Naive thymus-derived CD8-positive, alpha-beta T cell (primary cell): ENCODE measurements around the gene GATAD2A. TPM values are rescaled to one million over a fixed set of nuclear protein-coding genes. Genes with fewer than 3 reads are reported as not detected.
A peak's percentile ranks its signal among the peaks of the same experiment; 100 is the strongest.

Source experiments
- ATAC-seq, 2 donors: fragments of 150-1000 bp; cut with Tn5 transposase in 1 of 2; sonication (Bioruptor Pico), chemical (Tn5 transposase) in 1 of 2; 1 replicate in 1 of 2; 2 replicates in 1 of 2; pipeline ENCODE4 v1.10.0; 2021; ENCODE audit warnings: mild to moderate bottlenecking in 2 of 2, moderate library complexity in 2 of 2
- POLR2A ChIA-PET: fragments of 350-600 bp; sonication (Branson Sonifier 250); formaldehyde crosslinking; loops from one replicate; lab custom pipeline; 2021; ENCODE audit warnings: antibody characterized with exemption; lab: Charles Lee
- DNase-seq, 10 donors: peaks; one replicate each; pipeline versions ENCODE4 v3.0.0 to v3.0.0-alpha.2; 2020 to 2022
- H3K27ac Mint-ChIP-seq, 10 donors: one replicate each; pipeline ENCODE4 v1.8.0; 2020 to 2022; ENCODE audit warnings: mild to moderate bottlenecking in 10 of 10, mixed read lengths in 10 of 10, moderate library complexity in 4 of 10, inconsistent platforms in 1 of 10
- H3K27me3 Mint-ChIP-seq, 5 donors: one replicate each; pipeline ENCODE4 v1.8.0; 2021 to 2022; ENCODE audit warnings: mixed read lengths in 5 of 5
- H3K36me3 Mint-ChIP-seq, 3 donors: one replicate each; pipeline ENCODE4 v1.8.0; 2020 to 2022; ENCODE audit warnings: mixed read lengths in 3 of 3, mild to moderate bottlenecking in 2 of 3, inconsistent platforms in 1 of 3
- H3K4me1 Mint-ChIP-seq, 4 donors: one replicate each; pipeline ENCODE4 v1.8.0; 2021 to 2022; ENCODE audit warnings: mixed read lengths in 4 of 4
- H3K4me3 Mint-ChIP-seq, 10 donors: one replicate each; pipeline ENCODE4 v1.8.0; 2020 to 2022; ENCODE audit warnings: mild to moderate bottlenecking in 10 of 10, mixed read lengths in 10 of 10, moderate library complexity in 6 of 10, inconsistent platforms in 1 of 10
- H3K9me3 Mint-ChIP-seq, 9 donors: one replicate each; pipeline ENCODE4 v1.8.0; 2020 to 2022; ENCODE audit warnings: mixed read lengths in 9 of 9, mild to moderate bottlenecking in 3 of 9, inconsistent platforms in 1 of 9, moderate library complexity in 1 of 9
- polyA plus RNA-seq, 3 donors: library from polyadenylated mRNA; unstranded; fragments of 300-500 nt; fragmentation: Illumina TruSeq; gene quantifications; one replicate each; pipeline ENCODE4 v1.2.3, GENCODE V29; 2021
- total RNA-seq, 8 experiments: library from RNA in 2 of 8; stranded (reverse) in 2 of 8; gene quantifications; one replicate each; pipeline ENCODE4 v1.2.3 and lab custom pipeline; 2021 to 2026

Gene GATAD2A
- total and polyA plus RNA-seq, 5 experiments from 2014 or later = 14.5 to 107 (median 35.1) TPM

GRCh38 chr19:19427302-19427701, 21.8 kb downstream of the GATAD2A start:
- Mint-ChIP-seq H3K27ac (peak overlapping the region; percentile 35 to 88 (median 65)), H3K4me3 (peak overlapping the region in 1 of 10 donors; percentile 10), H3K4me1 (peaks cover 39 to 99% (median 85%) of the 10 kb centered on the region in 4 donors), H3K36me3 (peaks cover 0 to 14% (median 0%) of the 10 kb centered on the region in 3 donors), H3K27me3 (no peaks in the 10 kb centered on the region), H3K9me3 (no peaks in the 10 kb centered on the region)
- DNase-seq (no peak), ATAC-seq (no peak)
- POLR2A ChIA-PET = no interaction called here

GRCh38 chr19:19427944-19428343, 22.5 kb downstream of the GATAD2A start:
- Mint-ChIP-seq H3K4me1 (peaks cover 43 to 100% (median 85%) of the 10 kb centered on the region in 4 donors), H3K27ac (peak overlapping the region in 8 of 10 donors; percentile 1 to 86 (median 64)), H3K36me3 (peaks cover 0 to 14% (median 0%) of the 10 kb centered on the region in 3 donors), H3K9me3 (no peaks in the 10 kb centered on the region), H3K4me3 (peak overlapping the region in 3 of 10 donors; percentile 34 to 49 (median 43)), H3K27me3 (no peaks in the 10 kb centered on the region)
- no peak for ATAC-seq
- POLR2A ChIA-PET = no interaction called here
- DNase-seq = no peak

- Mint-ChIP-seq H3K36me3 (peaks cover 0 to 14% (median 0%) of the 10 kb centered on the region in 3 donors), H3K27ac (peak overlapping the region in 8 of 10 donors; percentile 15 to 86 (median 70)), H3K4me1 (peaks cover 48 to 100% (median 86%) of the 10 kb centered on the region in 4 donors), H3K4me3 (peak overlapping the region in 1 of 10 donors; percentile 49), H3K9me3 (no peaks in the 10 kb centered on the region), H3K27me3 (no peaks in the 10 kb centered on the region)
- DNase-seq = no peak
- POLR2A ChIA-PET = no interaction called here
- no peak for ATAC-seq
These were observed 23.3 kb downstream of the GATAD2A start for GRCh38 chr19:19428746-19429145.

- POLR2A ChIA-PET = interaction anchor here (0.9 kb wide), 1 partner anchor 87 kb away, joined by 3 read pairs; the partner anchor contains the start of gene NDUFA13
- Mint-ChIP-seq H3K4me1 (peaks cover 50 to 100% (median 90%) of the 10 kb centered on the region in 4 donors), H3K9me3 (no peaks in the 10 kb centered on the region), H3K27me3 (no peaks in the 10 kb centered on the region), H3K27ac (peak overlapping the region in 8 of 10 donors; percentile 16 to 86 (median 62)), H3K36me3 (peaks cover 0 to 16% (median 0%) of the 10 kb centered on the region in 3 donors), H3K4me3 (peak overlapping the region in 2 of 10 donors; percentile 15 to 30)
- DNase-seq (no peak), ATAC-seq (no peak)
These were observed 23.9 kb downstream of the GATAD2A start for GRCh38 chr19:19429361-19429760.

GRCh38 chr19:19432732-19433131, 27.3 kb downstream of the GATAD2A start:
- Mint-ChIP-seq H3K27ac (peak overlapping the region; percentile 29 to 96 (median 64)), H3K36me3 (peaks cover 0 to 20% (median 0%) of the 10 kb centered on the region in 3 donors), H3K27me3 (no peaks in the 10 kb centered on the region), H3K4me3 (peak overlapping the region in 5 of 10 donors; percentile 11 to 65 (median 35)), H3K4me1 (peaks cover 44 to 94% (median 84%) of the 10 kb centered on the region in 4 donors), H3K9me3 (no peaks in the 10 kb centered on the region)
- ATAC-seq (no peak), DNase-seq (no peak)
- POLR2A ChIA-PET = interaction anchor here (0.5 kb wide), 1 partner anchor 56 kb away, joined by 4 read pairs; no protein-coding TSS in a partner anchor

- POLR2A ChIA-PET = interaction anchor here (0.6 kb wide), 1 partner anchor 11 kb away, joined by 4 read pairs; no protein-coding TSS in a partner anchor
- DNase-seq (no peak), ATAC-seq (no peak)
- peaks cover 38 to 92% (median 83%) of the 10 kb centered on the region in 4 donors for H3K4me1 Mint-ChIP-seq
- H3K9me3 Mint-ChIP-seq = no peaks in the 10 kb centered on the region
- no peaks in the 10 kb centered on the region for H3K27me3 Mint-ChIP-seq
- H3K36me3 Mint-ChIP-seq = peaks cover 0 to 19% (median 0%) of the 10 kb centered on the region in 3 donors
- H3K4me3 Mint-ChIP-seq = peak overlapping the region in 1 of 10 donors; percentile 18
- peak overlapping the region; percentile 38 to 96 (median 64) for H3K27ac Mint-ChIP-seq
These were observed 28.3 kb downstream of the GATAD2A start for GRCh38 chr19:19433666-19434213.

GRCh38 chr19:19434483-19435045, 29.1 kb downstream of the GATAD2A start:
- Mint-ChIP-seq H3K27ac (peak overlapping the region in 9 of 10 donors; percentile 36 to 84 (median 70)), H3K27me3 (no peaks in the 10 kb centered on the region), H3K9me3 (no peaks in the 10 kb centered on the region), H3K36me3 (peaks cover 0 to 23% (median 0%) of the 10 kb centered on the region in 3 donors), H3K4me3 (peak overlapping the region in 1 of 10 donors; percentile 34), H3K4me1 (peaks cover 38 to 93% (median 83%) of the 10 kb centered on the region in 4 donors)
- DNase-seq (no peak), ATAC-seq (no peak)
- POLR2A ChIA-PET = no interaction called here

- H3K4me3 Mint-ChIP-seq = no peak overlapping the region
- peak overlapping the region in 8 of 10 donors; percentile 28 to 70 (median 57) for H3K27ac Mint-ChIP-seq
- DNase-seq (no peak), ATAC-seq (no peak)
- no peaks in the 10 kb centered on the region for H3K9me3 Mint-ChIP-seq
- no peaks in the 10 kb centered on the region for H3K27me3 Mint-ChIP-seq
- peaks cover 32 to 88% (median 77%) of the 10 kb centered on the region in 4 donors for H3K4me1 Mint-ChIP-seq
- H3K36me3 Mint-ChIP-seq = peaks cover 0 to 32% (median 0%) of the 10 kb centered on the region in 3 donors
- POLR2A ChIA-PET = interaction anchor here (0.6 kb wide), 1 partner anchor 19 kb away, joined by 8 read pairs; no protein-coding TSS in a partner anchor
These were observed 30.7 kb downstream of the GATAD2A start for GRCh38 chr19:19436137-19436691.

GRCh38 chr19:19438366-19439175, 33.1 kb downstream of the GATAD2A start:
- no peak for DNase-seq
- Mint-ChIP-seq H3K27ac (peak overlapping the region; percentile 12 to 92 (median 68)), H3K4me3 (peak overlapping the region in 2 of 10 donors; percentile 14 to 41), H3K36me3 (peaks cover 0 to 42% (median 0%) of the 10 kb centered on the region in 3 donors), H3K4me1 (peaks cover 26 to 82% (median 66%) of the 10 kb centered on the region in 4 donors), H3K27me3 (no peaks in the 10 kb centered on the region), H3K9me3 (no peaks in the 10 kb centered on the region)
- no peak for ATAC-seq
- POLR2A ChIA-PET = no interaction called here

GRCh38 chr19:19439176-19439482, 33.7 kb downstream of the GATAD2A start:
- peaks cover 0 to 41% (median 0%) of the 10 kb centered on the region in 3 donors for H3K36me3 Mint-ChIP-seq
- peaks cover 26 to 82% (median 66%) of the 10 kb centered on the region in 4 donors for H3K4me1 Mint-ChIP-seq
- H3K27me3 Mint-ChIP-seq = no peaks in the 10 kb centered on the region
- H3K9me3 Mint-ChIP-seq = no peaks in the 10 kb centered on the region
- H3K27ac Mint-ChIP-seq = peak overlapping the region in 9 of 10 donors; percentile 2 to 92 (median 66)
- H3K4me3 Mint-ChIP-seq = peak overlapping the region in 3 of 10 donors; percentile 14 to 41 (median 28)
- no peak for ATAC-seq
- POLR2A ChIA-PET = no interaction called here
- DNase-seq = no peak

- ATAC-seq = no peak
- DNase-seq = no peak
- Mint-ChIP-seq H3K36me3 (peaks cover 0 to 31% (median 3%) of the 10 kb centered on the region in 3 donors), H3K4me3 (peak overlapping the region in 3 of 10 donors; percentile 1 to 25 (median 9)), H3K9me3 (peaks cover 0 to 3% (median 0%) of the 10 kb centered on the region in 9 donors), H3K27me3 (no peaks in the 10 kb centered on the region), H3K27ac (peak overlapping the region; percentile 55 to 93 (median 88)), H3K4me1 (peaks cover 50 to 87% (median 82%) of the 10 kb centered on the region in 4 donors)
- POLR2A ChIA-PET = interaction anchor here (0.6 to 2.4 kb wide), 4 partner anchors 17 to 635 kb away, joined by 3 to 7 read pairs (median 3); partner anchors contain the start of genes GATAD2A and ZNF90
These were observed 37.8 kb downstream of the GATAD2A start for GRCh38 chr19:19443283-19443682.
